Immature natural killer cell (primary cell): ENCODE results near the gene TPM1. TPM values are rescaled to one million over a fixed set of nuclear protein-coding genes. Genes with fewer than 3 reads are reported as not detected.

Experiments used
- DNase-seq, 3 donors: peaks; one replicate each; pipeline ENCODE4 v3.0.0; 2022; ENCODE audit warnings: mixed read lengths in 1 of 3
- H3K27ac Mint-ChIP-seq, 6 donors: one replicate each; pipeline ENCODE4 v1.8.0; 2020; ENCODE audit warnings: mixed read lengths in 6 of 6, mild to moderate bottlenecking in 5 of 6, inconsistent platforms in 4 of 6, moderate library complexity in 3 of 6
- H3K27me3 Mint-ChIP-seq, 3 donors: one replicate each; pipeline ENCODE4 v1.8.0; 2020 to 2021; ENCODE audit warnings: low read depth in 3 of 3, mild to moderate bottlenecking in 3 of 3, mixed read lengths in 3 of 3, moderate library complexity in 3 of 3, inconsistent platforms in 1 of 3
- H3K36me3 Mint-ChIP-seq, 3 donors: one replicate each; pipeline ENCODE4 v1.8.0; 2020; ENCODE audit warnings: mixed read lengths in 3 of 3, inconsistent platforms in 2 of 3, mild to moderate bottlenecking in 2 of 3
- H3K4me1 Mint-ChIP-seq, 2 donors: one replicate each; pipeline ENCODE4 v1.8.0; 2020; ENCODE audit warnings: inconsistent platforms in 2 of 2, mild to moderate bottlenecking in 2 of 2, mixed read lengths in 2 of 2, moderate library complexity in 1 of 2
- H3K4me3 Mint-ChIP-seq, 5 donors: one replicate each; pipeline ENCODE4 v1.8.0; 2020; ENCODE audit warnings: mild to moderate bottlenecking in 5 of 5, mixed read lengths in 5 of 5, inconsistent platforms in 3 of 5, moderate library complexity in 3 of 5
- H3K9me3 Mint-ChIP-seq, 6 donors: one replicate each; pipeline ENCODE4 v1.8.0; 2020; ENCODE audit warnings: mild to moderate bottlenecking in 6 of 6, mixed read lengths in 6 of 6, inconsistent platforms in 4 of 6, moderate library complexity in 3 of 6
- polyA plus RNA-seq, 3 donors: library from polyadenylated mRNA; unstranded; fragments of 300-500 nt; fragmentation: Illumina TruSeq; gene quantifications; one replicate each; pipeline ENCODE4 v1.2.3, GENCODE V29; 2021

The TPM1 gene
- polyA plus RNA-seq, 3 donors from 2014 or later = 9.1 to 11.9 (median 9.2) TPM

- no peaks in the 10 kb centered on the region for H3K9me3 Mint-ChIP-seq
- DNase-seq = no peak
- no peak overlapping the region for H3K27ac Mint-ChIP-seq
- no peak overlapping the region for H3K4me3 Mint-ChIP-seq
- no peaks in the 10 kb centered on the region for H3K36me3 Mint-ChIP-seq
- peaks cover 2 to 4% (median 2%) of the 10 kb centered on the region in 3 donors for H3K27me3 Mint-ChIP-seq
- no peaks in the 10 kb centered on the region for H3K4me1 Mint-ChIP-seq
Measured at GRCh38 chr15:63022663-63023062, 19.9 kb upstream of the TPM1 start.

GRCh38 chr15:63023351-63023945 is 19.1 kb upstream of the TPM1 start:
- no peaks in the 10 kb centered on the region for H3K36me3 Mint-ChIP-seq
- no peak overlapping the region for H3K27ac Mint-ChIP-seq
- no peaks in the 10 kb centered on the region for H3K4me1 Mint-ChIP-seq
- no peaks in the 10 kb centered on the region for H3K9me3 Mint-ChIP-seq
- no peak overlapping the region for H3K4me3 Mint-ChIP-seq
- no peak for DNase-seq
- peaks cover 2 to 4% (median 2%) of the 10 kb centered on the region in 3 donors for H3K27me3 Mint-ChIP-seq

- Mint-ChIP-seq H3K36me3 (no peaks in the 10 kb centered on the region), H3K4me1 (no peaks in the 10 kb centered on the region), H3K27me3 (peaks cover 2 to 4% (median 4%) of the 10 kb centered on the region in 3 donors), H3K9me3 (no peaks in the 10 kb centered on the region), H3K4me3 (no peak overlapping the region), H3K27ac (no peak overlapping the region)
- no peak for DNase-seq
Measured at GRCh38 chr15:63025460-63025859, 17.1 kb upstream of the TPM1 start.

GRCh38 chr15:63027646-63028045 is 14.9 kb upstream of the TPM1 start:
- no peaks in the 10 kb centered on the region for H3K4me1 Mint-ChIP-seq
- DNase-seq = no peak
- peaks cover 0 to 2% (median 0%) of the 10 kb centered on the region in 6 donors for H3K9me3 Mint-ChIP-seq
- H3K27me3 Mint-ChIP-seq = peaks cover 0 to 7% (median 2%) of the 10 kb centered on the region in 3 donors
- no peaks in the 10 kb centered on the region for H3K36me3 Mint-ChIP-seq
- no peak overlapping the region for H3K4me3 Mint-ChIP-seq
- H3K27ac Mint-ChIP-seq = no peak overlapping the region

GRCh38 chr15:63028442-63029110 is 14.0 kb upstream of the TPM1 start:
- H3K9me3 Mint-ChIP-seq = peaks cover 0 to 2% (median 0%) of the 10 kb centered on the region in 6 donors
- H3K36me3 Mint-ChIP-seq = no peaks in the 10 kb centered on the region
- H3K4me1 Mint-ChIP-seq = no peaks in the 10 kb centered on the region
- H3K27me3 Mint-ChIP-seq = peaks cover 0 to 7% (median 2%) of the 10 kb centered on the region in 3 donors
- DNase-seq = no peak
- H3K27ac Mint-ChIP-seq = no peak overlapping the region
- no peak overlapping the region for H3K4me3 Mint-ChIP-seq

- Mint-ChIP-seq H3K4me3 (no peak overlapping the region), H3K9me3 (peaks cover 0 to 2% (median 0%) of the 10 kb centered on the region in 6 donors), H3K36me3 (no peaks in the 10 kb centered on the region), H3K27ac (no peak overlapping the region), H3K4me1 (no peaks in the 10 kb centered on the region), H3K27me3 (peaks cover 0 to 7% (median 2%) of the 10 kb centered on the region in 3 donors)
- DNase-seq = no peak
Measured at GRCh38 chr15:63029676-63030075, 12.9 kb upstream of the TPM1 start.

GRCh38 chr15:63030101-63030551 is 12.4 kb upstream of the TPM1 start:
- H3K27me3 Mint-ChIP-seq = peaks cover under 1 to 7% (median 3%) of the 10 kb centered on the region in 3 donors
- no peaks in the 10 kb centered on the region for H3K36me3 Mint-ChIP-seq
- no peak overlapping the region for H3K4me3 Mint-ChIP-seq
- H3K4me1 Mint-ChIP-seq = no peaks in the 10 kb centered on the region
- no peak for DNase-seq
- no peak overlapping the region for H3K27ac Mint-ChIP-seq
- peaks cover 0 to 2% (median 0%) of the 10 kb centered on the region in 6 donors for H3K9me3 Mint-ChIP-seq

- H3K27me3 Mint-ChIP-seq = peaks cover 0 to 7% (median 3%) of the 10 kb centered on the region in 3 donors
- peaks cover 0 to 5% (median 3%) of the 10 kb centered on the region in 3 donors for H3K36me3 Mint-ChIP-seq
- no peak overlapping the region for H3K27ac Mint-ChIP-seq
- H3K9me3 Mint-ChIP-seq = peaks cover 0 to 2% (median 0%) of the 10 kb centered on the region in 6 donors
- H3K4me3 Mint-ChIP-seq = no peak overlapping the region
- no peak for DNase-seq
- H3K4me1 Mint-ChIP-seq = no peaks in the 10 kb centered on the region
Measured at GRCh38 chr15:63034578-63034977, 8.0 kb upstream of the TPM1 start.

- Mint-ChIP-seq H3K4me3 (no peak overlapping the region), H3K9me3 (peaks cover 0 to 2% (median 0%) of the 10 kb centered on the region in 6 donors), H3K27me3 (peaks cover 0 to 7% (median 3%) of the 10 kb centered on the region in 3 donors), H3K4me1 (peaks cover 0 to 1% of the 10 kb centered on the region in 2 donors), H3K36me3 (peaks cover 0 to 5% (median 5%) of the 10 kb centered on the region in 3 donors), H3K27ac (no peak overlapping the region)
- DNase-seq = no peak
Measured at GRCh38 chr15:63035253-63035652, 7.3 kb upstream of the TPM1 start.

- no peak for DNase-seq
- H3K27me3 Mint-ChIP-seq = peaks cover 0 to 7% (median 5%) of the 10 kb centered on the region in 3 donors
- H3K4me3 Mint-ChIP-seq = no peak overlapping the region
- H3K9me3 Mint-ChIP-seq = no peaks in the 10 kb centered on the region
- H3K4me1 Mint-ChIP-seq = peaks cover 0 to 1% of the 10 kb centered on the region in 2 donors
- H3K27ac Mint-ChIP-seq = no peak overlapping the region
- H3K36me3 Mint-ChIP-seq = peaks cover 0 to 5% (median 5%) of the 10 kb centered on the region in 3 donors
Measured at GRCh38 chr15:63035977-63036376, 6.6 kb upstream of the TPM1 start.

- DNase-seq = no peak
- no peak overlapping the region for H3K4me3 Mint-ChIP-seq
- peaks cover 0 to 5% of the 10 kb centered on the region in 2 donors for H3K4me1 Mint-ChIP-seq
- H3K9me3 Mint-ChIP-seq = no peaks in the 10 kb centered on the region
- H3K27ac Mint-ChIP-seq = no peak overlapping the region
- peaks cover 2 to 11% (median 9%) of the 10 kb centered on the region in 3 donors for H3K27me3 Mint-ChIP-seq
- H3K36me3 Mint-ChIP-seq = peaks cover 0 to 5% (median 5%) of the 10 kb centered on the region in 3 donors
Measured at GRCh38 chr15:63037976-63038720, 4.4 kb upstream of the TPM1 start.

- H3K36me3 Mint-ChIP-seq = peaks cover 0 to 5% (median 5%) of the 10 kb centered on the region in 3 donors
- H3K9me3 Mint-ChIP-seq = no peaks in the 10 kb centered on the region
- H3K4me1 Mint-ChIP-seq = peaks cover 0 to 7% of the 10 kb centered on the region in 2 donors
- DNase-seq = no peak
- H3K4me3 Mint-ChIP-seq = no peak overlapping the region
- no peak overlapping the region for H3K27ac Mint-ChIP-seq
- peaks cover 4 to 18% (median 10%) of the 10 kb centered on the region in 3 donors for H3K27me3 Mint-ChIP-seq
Measured at GRCh38 chr15:63038926-63039673, 3.4 kb upstream of the TPM1 start.

- DNase-seq = no peak
- H3K36me3 Mint-ChIP-seq = peaks cover 0 to 5% (median 5%) of the 10 kb centered on the region in 3 donors
- no peak overlapping the region for H3K27ac Mint-ChIP-seq
- peaks cover 0 to 8% of the 10 kb centered on the region in 2 donors for H3K4me1 Mint-ChIP-seq
- no peak overlapping the region for H3K4me3 Mint-ChIP-seq
- H3K9me3 Mint-ChIP-seq = no peaks in the 10 kb centered on the region
- H3K27me3 Mint-ChIP-seq = peaks cover 8 to 20% (median 14%) of the 10 kb centered on the region in 3 donors
Measured at GRCh38 chr15:63039811-63040210, 2.7 kb upstream of the TPM1 start.
